Measurements from ENCODE around the gene VASP. TPM values are rescaled to one million over a fixed set of nuclear protein-coding genes. Genes with fewer than 3 reads are reported as not detected.

The VASP gene
- total and polyA plus RNA-seq, 2 of the 13 experiments (the other 11 are each of a cell fraction or from before 2014, with no cell fraction given): 41.8 to 67.1 TPM

GRCh38 chr19:45506989-45507871 is at the start of gene VASP (continued):
- TF ChIP-seq ZNF576 (CRISPR knock-in tag; IDR thresholded peaks at IDR 0.05) (no peak), SETDB1 (CRISPR knock-in tag; IDR thresholded peaks at IDR 0.05; ENCODE audit: borderline replicate concordance) (no peak), ZNF704 (CRISPR knock-in tag; IDR thresholded peaks at IDR 0.05; ENCODE audit: borderline replicate concordance) (no peak), ZNF20 (CRISPR knock-in tag; IDR thresholded peaks at IDR 0.05) (no peak), NFE2L1 (CRISPR knock-in tag; IDR thresholded peaks at IDR 0.05; ENCODE audit: borderline replicate concordance) (no peak), ZNF562 (CRISPR knock-in tag; IDR thresholded peaks at IDR 0.05; ENCODE audit: borderline replicate concordance) (no peak), ARNT2 (CRISPR knock-in tag; IDR thresholded peaks at IDR 0.05; ENCODE audit: low read depth) (no peak), AFF4 (CRISPR knock-in tag; IDR thresholded peaks at IDR 0.05) (no peak), ZNF672 (CRISPR knock-in tag; IDR thresholded peaks at IDR 0.05) (no peak), CHD2 (IDR thresholded peaks at IDR 0.05; ENCODE audit: low read depth, low read length) (no peak), ZNF274 (CRISPR knock-in tag; IDR thresholded peaks at IDR 0.05) (no peak; the same call in 1 of the 2 replicates), BRF2 (CRISPR knock-in tag; IDR thresholded peaks at IDR 0.05) (no peak), ZNF501 (CRISPR knock-in tag; IDR thresholded peaks at IDR 0.05) (no peak), PLRG1 (conservative IDR thresholded peaks at IDR 0.05) (no peak), ZMAT3 (CRISPR knock-in tag; conservative IDR thresholded peaks at IDR 0.05) (peak; percentile 86), HCFC1 (IDR thresholded peaks at IDR 0.05; ENCODE audit: low read depth, low read length) (no peak), ZBED4 (CRISPR knock-in tag; IDR thresholded peaks at IDR 0.05; ENCODE audit: borderline replicate concordance) (no peak), SIN3A (IDR thresholded peaks at IDR 0.05; ENCODE audit: borderline replicate concordance, low read depth, low read length) (peak; percentile 75; the same call in 1 of the 2 replicates), MED1 (CRISPR knock-in tag; IDR thresholded peaks at IDR 0.05) (peak; percentile 51; the same call in 1 of the 2 replicates)
